Liver (tissue), 9 donors: Measurements from ENCODE around the gene POLN. TPM values are rescaled to one million over a fixed set of nuclear protein-coding genes. Genes with fewer than 3 reads are reported as not detected.

Experiments used
- DNase-seq: peaks from one replicate; pipeline ENCODE4 v3.0.0-alpha.2; 2017; ENCODE audit warnings: low spot score
- H3K27ac ChIP-seq, 2 donors: one replicate each; pipeline ENCODE4 v1.7.0; 2013; ENCODE audit warnings: inconsistent platforms in 2 of 2, low read length in 2 of 2, control low read depth in 1 of 2, low read depth in 1 of 2, mild to moderate bottlenecking in 1 of 2
- H3K27me3 ChIP-seq, 4 donors: one replicate each; pipeline versions ENCODE4 v1.6.1 to v1.7.0; 2013; ENCODE audit warnings: low read length in 3 of 4, inconsistent platforms in 1 of 4, mild to moderate bottlenecking in 1 of 4, moderate library complexity in 1 of 4; ENCODE audit not compliant: control insufficient read depth in 4 of 4, insufficient read depth in 4 of 4
- H3K36me3 ChIP-seq, 4 donors: one replicate each; pipeline versions ENCODE4 v1.6.1 to v1.7.0; 2013; ENCODE audit warnings: low read length in 3 of 4, mild to moderate bottlenecking in 3 of 4, low read depth in 1 of 4, moderate library complexity in 1 of 4; ENCODE audit not compliant: control insufficient read depth in 4 of 4, insufficient read depth in 3 of 4
- H3K4me1 ChIP-seq, 4 donors: one replicate each; pipeline versions ENCODE4 v1.6.1 to v1.7.0; 2013; ENCODE audit warnings: low read length in 3 of 4, mild to moderate bottlenecking in 3 of 4, moderate library complexity in 1 of 4; ENCODE audit not compliant: control insufficient read depth in 4 of 4, insufficient read depth in 4 of 4
- H3K4me3 ChIP-seq, 3 donors: one replicate each; pipeline versions ENCODE4 v1.6.1 to v1.7.0; 2013; ENCODE audit warnings: low read length in 3 of 3, control low read depth in 1 of 3, low read depth in 1 of 3, mild to moderate bottlenecking in 1 of 3
- H3K9ac ChIP-seq, 2 donors: one replicate each; pipeline ENCODE4 v1.7.0; 2013; ENCODE audit warnings: low read length in 2 of 2, mild to moderate bottlenecking in 2 of 2, moderate library complexity in 2 of 2, control low read depth in 1 of 2, low read depth in 1 of 2
- H3K9me3 ChIP-seq, 4 donors: one replicate each; pipeline versions ENCODE4 v1.6.1 to v1.7.0; 2013; ENCODE audit warnings: low read length in 3 of 4; ENCODE audit not compliant: control insufficient read depth in 4 of 4
- EGR1 ChIP-seq, 2 donors: IDR thresholded peaks; 2 replicates each; pipeline ENCODE4 v1.6.1; 2016 to 2018; ENCODE audit warnings: antibody characterized with exemption in 2 of 2, low read depth in 2 of 2
- FOXA1 ChIP-seq: IDR thresholded peaks from 2 replicates; pipeline ENCODE4 v1.6.1; 2016; ENCODE audit warnings: antibody characterized with exemption
- FOXA2 ChIP-seq: IDR thresholded peaks from 2 replicates; pipeline ENCODE4 v1.6.1; 2016; ENCODE audit warnings: antibody characterized with exemption
- GABPA ChIP-seq, 2 donors: IDR thresholded peaks in 1 of 2; conservative IDR thresholded peaks in 1 of 2; 2 replicates each; pipeline ENCODE4 v1.6.1; 2016; ENCODE audit warnings: antibody characterized with exemption in 2 of 2, mild to moderate bottlenecking in 1 of 2, moderate library complexity in 1 of 2
- HNF4A ChIP-seq, 2 donors: conservative IDR thresholded peaks; 2 replicates each; pipeline ENCODE4 v1.6.1; 2016; ENCODE audit warnings: antibody characterized with exemption in 2 of 2, mild to moderate bottlenecking in 2 of 2
- HNF4G ChIP-seq: IDR thresholded peaks from 2 replicates; pipeline ENCODE4 v1.6.1; 2016; ENCODE audit warnings: antibody characterized with exemption
- JUND ChIP-seq, 2 donors: IDR thresholded peaks; 2 replicates each; pipeline ENCODE4 v1.6.1; 2016; ENCODE audit warnings: antibody characterized with exemption in 2 of 2
- NR2F2 ChIP-seq: IDR thresholded peaks from 2 replicates; pipeline ENCODE4 v1.6.1; 2016; ENCODE audit warnings: antibody characterized with exemption
- RAD21 ChIP-seq, 2 donors: IDR thresholded peaks; 2 replicates each; pipeline ENCODE4 v1.6.1; 2016; ENCODE audit warnings: antibody characterized with exemption in 2 of 2, mild to moderate bottlenecking in 2 of 2
- SP1 ChIP-seq: IDR thresholded peaks from 2 replicates; pipeline ENCODE4 v1.6.1; 2018; ENCODE audit warnings: antibody characterized with exemption, mild to moderate bottlenecking
- TAF1 ChIP-seq: conservative IDR thresholded peaks from 2 replicates; pipeline ENCODE4 v1.6.1; 2016; ENCODE audit warnings: antibody characterized with exemption, mild to moderate bottlenecking
- YY1 ChIP-seq: IDR thresholded peaks from 2 replicates; pipeline ENCODE4 v1.6.1; 2016; ENCODE audit warnings: antibody characterized with exemption, mild to moderate bottlenecking
- WGBS: extraction: QIAGEN DNeasy Blood & Tissue Kit; methylation state at CpG from one replicate; pipeline ENCODE4 v1.1.7; 2013; 5-methylcytosine and 5-hydroxymethylcytosine counted together
- polyA plus RNA-seq, 2 donors: library from polyadenylated mRNA; stranded (reverse) in 1 of 2; unstranded in 1 of 2; fragments of 200-250 nt in 1 of 2; fragments of >200 nt in 1 of 2; fragmentation: Nextera tagmentation in 1 of 2; extraction: Ambion mirVana in 1 of 2; gene quantifications; one replicate each; pipeline versions ENCODE4 v1.2.1 to v1.2.3, GENCODE V29; 2013 to 2015
- total RNA-seq, 2 donors: library from RNA; depleted of rRNA; stranded (reverse); fragments of >200 nt; gene quantifications; one replicate each; pipeline ENCODE4 v1.2.3, GENCODE V29; 2014
- TF ChIP-seq, protein P1 (sequence below): IDR thresholded peaks from 2 replicates; pipeline ENCODE4 v1.6.1; 2016; ENCODE audit warnings: antibody characterized with exemption, mild to moderate bottlenecking
- TF ChIP-seq, protein P2 (sequence below): fragments of 150-350 bp; IDR thresholded peaks from 2 replicates; pipeline ENCODE4 v1.5.1; 2017; ENCODE audit warnings: improper control_type of control experiment, low read depth, low read length; ENCODE audit not compliant: missing input control
- TF ChIP-seq, protein P3 (sequence below): IDR thresholded peaks from 2 replicates; pipeline ENCODE4 v1.6.1; 2016; ENCODE audit warnings: antibody characterized with exemption
- TF ChIP-seq, protein P4 (sequence below): IDR thresholded peaks from 2 replicates; pipeline ENCODE4 v1.6.1; 2016; ENCODE audit warnings: antibody characterized with exemption
- TF ChIP-seq, protein P5 (sequence below): IDR thresholded peaks from 2 replicates; pipeline ENCODE4 v1.6.1; 2016; ENCODE audit warnings: antibody characterized with exemption
- donor health status: healthy.
- donor health status: healthy.
- donor health status: healthy.
- donor health status: healthy.
- donor health status: healthy.

POLN gene
- total and polyA plus RNA-seq, 4 donors = 0.44 to 2.3 (median 1.4) TPM

DNA sequence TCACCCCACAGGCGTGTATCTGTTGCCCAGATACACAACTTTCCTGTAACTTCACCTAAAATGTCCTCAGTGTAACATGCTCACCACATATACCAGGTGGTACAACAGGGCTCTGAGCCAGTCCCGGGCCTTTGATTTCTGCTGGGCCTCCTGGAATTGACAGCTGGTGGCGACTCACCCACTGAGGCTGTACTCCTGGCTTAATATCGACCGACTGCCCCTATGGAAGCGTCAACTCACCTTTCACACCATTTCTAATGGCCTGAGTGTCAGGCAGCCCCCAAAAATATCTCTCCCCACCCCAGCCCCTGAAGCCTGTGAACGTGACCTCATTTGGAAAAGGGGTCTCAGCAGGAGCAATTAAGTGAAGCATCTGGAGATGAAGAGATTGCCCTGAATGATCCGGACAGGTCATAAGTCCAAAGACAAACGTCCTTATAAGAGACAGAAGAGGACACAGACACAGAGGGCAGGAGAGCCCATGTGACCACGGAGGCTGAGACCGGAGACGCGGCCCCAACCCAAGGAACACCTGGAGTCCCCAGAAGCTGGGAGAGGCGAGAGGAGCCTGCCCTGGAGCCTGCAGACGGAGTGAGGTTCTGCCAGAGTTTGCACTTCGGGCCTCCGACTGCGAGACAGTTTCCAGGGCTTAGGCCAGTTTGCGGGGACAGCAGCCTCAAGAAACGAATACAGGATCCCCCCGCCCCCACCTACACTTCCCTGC lies 32.6 kb upstream of the POLN start:
- no peak overlapping the region for H3K4me3 ChIP-seq
- H3K36me3 ChIP-seq = no peaks in the 10 kb centered on the region
- no peaks in the 10 kb centered on the region for H3K27me3 ChIP-seq
- no peak overlapping the region for H3K9ac ChIP-seq
- 92% methylated on average over 21 of the region's 21 CpGs for WGBS
- no peaks in the 10 kb centered on the region for H3K4me1 ChIP-seq
- H3K9me3 ChIP-seq = no peaks in the 10 kb centered on the region
- H3K27ac ChIP-seq = no peak overlapping the region
- TF ChIP-seq, protein P1, sequence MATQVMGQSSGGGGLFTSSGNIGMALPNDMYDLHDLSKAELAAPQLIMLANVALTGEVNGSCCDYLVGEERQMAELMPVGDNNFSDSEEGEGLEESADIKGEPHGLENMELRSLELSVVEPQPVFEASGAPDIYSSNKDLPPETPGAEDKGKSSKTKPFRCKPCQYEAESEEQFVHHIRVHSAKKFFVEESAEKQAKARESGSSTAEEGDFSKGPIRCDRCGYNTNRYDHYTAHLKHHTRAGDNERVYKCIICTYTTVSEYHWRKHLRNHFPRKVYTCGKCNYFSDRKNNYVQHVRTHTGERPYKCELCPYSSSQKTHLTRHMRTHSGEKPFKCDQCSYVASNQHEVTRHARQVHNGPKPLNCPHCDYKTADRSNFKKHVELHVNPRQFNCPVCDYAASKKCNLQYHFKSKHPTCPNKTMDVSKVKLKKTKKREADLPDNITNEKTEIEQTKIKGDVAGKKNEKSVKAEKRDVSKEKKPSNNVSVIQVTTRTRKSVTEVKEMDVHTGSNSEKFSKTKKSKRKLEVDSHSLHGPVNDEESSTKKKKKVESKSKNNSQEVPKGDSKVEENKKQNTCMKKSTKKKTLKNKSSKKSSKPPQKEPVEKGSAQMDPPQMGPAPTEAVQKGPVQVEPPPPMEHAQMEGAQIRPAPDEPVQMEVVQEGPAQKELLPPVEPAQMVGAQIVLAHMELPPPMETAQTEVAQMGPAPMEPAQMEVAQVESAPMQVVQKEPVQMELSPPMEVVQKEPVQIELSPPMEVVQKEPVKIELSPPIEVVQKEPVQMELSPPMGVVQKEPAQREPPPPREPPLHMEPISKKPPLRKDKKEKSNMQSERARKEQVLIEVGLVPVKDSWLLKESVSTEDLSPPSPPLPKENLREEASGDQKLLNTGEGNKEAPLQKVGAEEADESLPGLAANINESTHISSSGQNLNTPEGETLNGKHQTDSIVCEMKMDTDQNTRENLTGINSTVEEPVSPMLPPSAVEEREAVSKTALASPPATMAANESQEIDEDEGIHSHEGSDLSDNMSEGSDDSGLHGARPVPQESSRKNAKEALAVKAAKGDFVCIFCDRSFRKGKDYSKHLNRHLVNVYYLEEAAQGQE = no peak
- TF ChIP-seq FOXA2 = no peak
- TF ChIP-seq, protein P2, sequence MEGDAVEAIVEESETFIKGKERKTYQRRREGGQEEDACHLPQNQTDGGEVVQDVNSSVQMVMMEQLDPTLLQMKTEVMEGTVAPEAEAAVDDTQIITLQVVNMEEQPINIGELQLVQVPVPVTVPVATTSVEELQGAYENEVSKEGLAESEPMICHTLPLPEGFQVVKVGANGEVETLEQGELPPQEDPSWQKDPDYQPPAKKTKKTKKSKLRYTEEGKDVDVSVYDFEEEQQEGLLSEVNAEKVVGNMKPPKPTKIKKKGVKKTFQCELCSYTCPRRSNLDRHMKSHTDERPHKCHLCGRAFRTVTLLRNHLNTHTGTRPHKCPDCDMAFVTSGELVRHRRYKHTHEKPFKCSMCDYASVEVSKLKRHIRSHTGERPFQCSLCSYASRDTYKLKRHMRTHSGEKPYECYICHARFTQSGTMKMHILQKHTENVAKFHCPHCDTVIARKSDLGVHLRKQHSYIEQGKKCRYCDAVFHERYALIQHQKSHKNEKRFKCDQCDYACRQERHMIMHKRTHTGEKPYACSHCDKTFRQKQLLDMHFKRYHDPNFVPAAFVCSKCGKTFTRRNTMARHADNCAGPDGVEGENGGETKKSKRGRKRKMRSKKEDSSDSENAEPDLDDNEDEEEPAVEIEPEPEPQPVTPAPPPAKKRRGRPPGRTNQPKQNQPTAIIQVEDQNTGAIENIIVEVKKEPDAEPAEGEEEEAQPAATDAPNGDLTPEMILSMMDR = no peak
- TF ChIP-seq SP1 = no peak
- TF ChIP-seq NR2F2 = no peak
- TF ChIP-seq, protein P3, sequence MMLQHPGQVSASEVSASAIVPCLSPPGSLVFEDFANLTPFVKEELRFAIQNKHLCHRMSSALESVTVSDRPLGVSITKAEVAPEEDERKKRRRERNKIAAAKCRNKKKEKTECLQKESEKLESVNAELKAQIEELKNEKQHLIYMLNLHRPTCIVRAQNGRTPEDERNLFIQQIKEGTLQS = no peak
- TF ChIP-seq FOXA1 = no peak
- no peak for TF ChIP-seq YY1
- TF ChIP-seq RAD21 (IDR thresholded peaks at IDR 0.05) = no peak
- TF ChIP-seq, protein P4, sequence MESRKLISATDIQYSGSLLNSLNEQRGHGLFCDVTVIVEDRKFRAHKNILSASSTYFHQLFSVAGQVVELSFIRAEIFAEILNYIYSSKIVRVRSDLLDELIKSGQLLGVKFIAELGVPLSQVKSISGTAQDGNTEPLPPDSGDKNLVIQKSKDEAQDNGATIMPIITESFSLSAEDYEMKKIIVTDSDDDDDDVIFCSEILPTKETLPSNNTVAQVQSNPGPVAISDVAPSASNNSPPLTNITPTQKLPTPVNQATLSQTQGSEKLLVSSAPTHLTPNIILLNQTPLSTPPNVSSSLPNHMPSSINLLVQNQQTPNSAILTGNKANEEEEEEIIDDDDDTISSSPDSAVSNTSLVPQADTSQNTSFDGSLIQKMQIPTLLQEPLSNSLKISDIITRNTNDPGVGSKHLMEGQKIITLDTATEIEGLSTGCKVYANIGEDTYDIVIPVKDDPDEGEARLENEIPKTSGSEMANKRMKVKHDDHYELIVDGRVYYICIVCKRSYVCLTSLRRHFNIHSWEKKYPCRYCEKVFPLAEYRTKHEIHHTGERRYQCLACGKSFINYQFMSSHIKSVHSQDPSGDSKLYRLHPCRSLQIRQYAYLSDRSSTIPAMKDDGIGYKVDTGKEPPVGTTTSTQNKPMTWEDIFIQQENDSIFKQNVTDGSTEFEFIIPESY = no peak
- TF ChIP-seq GABPA (IDR thresholded peaks at IDR 0.05 in 1 of 2, conservative IDR thresholded peaks at IDR 0.05 in 1 of 2) = no peak
- TF ChIP-seq EGR1 (IDR thresholded peaks at IDR 0.05; ENCODE audit: low read depth in 2 of 2) = no peak
- TF ChIP-seq TAF1 = no peak
- TF ChIP-seq HNF4G = no peak
- TF ChIP-seq JUND (IDR thresholded peaks at IDR 0.05) = no peak
- TF ChIP-seq, protein P5, sequence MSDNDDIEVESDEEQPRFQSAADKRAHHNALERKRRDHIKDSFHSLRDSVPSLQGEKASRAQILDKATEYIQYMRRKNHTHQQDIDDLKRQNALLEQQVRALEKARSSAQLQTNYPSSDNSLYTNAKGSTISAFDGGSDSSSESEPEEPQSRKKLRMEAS = no peak
- no peak for TF ChIP-seq HNF4A (conservative IDR thresholded peaks at IDR 0.05)
- DNase-seq = no peak
